CD14-positive monocyte (primary cell): Measurements from ENCODE around the gene OAS2. TPM values are rescaled to one million over a fixed set of nuclear protein-coding genes. Genes with fewer than 3 reads are reported as not detected.

Source experiments
- DNase-seq, 3 donors: peaks; one replicate each; pipeline ENCODE4 v3.0.0-alpha.2; 2011 to 2022
- H2AFZ ChIP-seq: 2 replicates; pipeline ENCODE4 v1.6.0; 2012; ENCODE audit warnings: mild to moderate bottlenecking, low read depth, low read length, inconsistent platforms; ENCODE audit not compliant: insufficient read depth, poor library complexity, severe bottlenecking
- H3K27ac ChIP-seq, 2 donors: 1 replicate in 1 of 2; 2 replicates in 1 of 2; pipeline ENCODE4 v1.5.1; 2012 to 2013; ENCODE audit warnings: low read length in 2 of 2, control low read depth in 1 of 2, inconsistent platforms in 1 of 2, low read depth in 1 of 2, mild to moderate bottlenecking in 1 of 2
- H3K27me3 ChIP-seq, 2 donors: one replicate each; pipeline versions ENCODE4 v1.6.0 to v1.6.1; 2011 to 2013; ENCODE audit warnings: low read length in 2 of 2; ENCODE audit not compliant: control insufficient read depth in 2 of 2, insufficient read depth in 2 of 2
- H3K36me3 ChIP-seq, 2 donors: replicated peaks in 1 of 2; 1 replicate in 1 of 2; 2 replicates in 1 of 2; pipeline versions ENCODE4 v1.5.1 to v1.6.1; 2012 to 2013; ENCODE audit warnings: low read length in 2 of 2, control low read depth in 1 of 2, inconsistent platforms in 1 of 2, mild to moderate bottlenecking in 1 of 2; ENCODE audit not compliant: insufficient read depth in 2 of 2, control insufficient read depth in 1 of 2
- H3K4me1 ChIP-seq, 2 donors: 1 replicate in 1 of 2; 2 replicates in 1 of 2; pipeline versions ENCODE4 v1.5.1 to v1.6.1; 2012 to 2013; ENCODE audit warnings: low read length in 2 of 2, control low read depth in 1 of 2, inconsistent platforms in 1 of 2, mild to moderate bottlenecking in 1 of 2, moderate library complexity in 1 of 2; ENCODE audit not compliant: insufficient read depth in 2 of 2, control insufficient read depth in 1 of 2
- H3K4me2 ChIP-seq: replicated peaks from 2 replicates; pipeline ENCODE3; 2012; ENCODE audit warnings: low read length, moderate library complexity, mild to moderate bottlenecking; ENCODE audit not compliant: poor library complexity, severe bottlenecking; ENCODE audit errors: extremely low read depth
- H3K4me3 ChIP-seq, 3 experiments: fragments of 200-600 bp in 1 of 3; sonication (generic) in 1 of 3; replicated peaks in 1 of 3; 1 replicate in 2 of 3; 2 replicates in 1 of 3; pipeline ENCODE4 v1.5.1; 2011 to 2013; ENCODE audit warnings: low read length in 3 of 3, mild to moderate bottlenecking in 3 of 3, control low read depth in 2 of 3, low read depth in 2 of 3, inconsistent platforms in 1 of 3, moderate library complexity in 1 of 3
- H3K79me2 ChIP-seq: 2 replicates; pipeline ENCODE4 v1.6.0; 2012; ENCODE audit warnings: mild to moderate bottlenecking, control low read depth, inconsistent platforms, low read length, moderate library complexity; ENCODE audit not compliant: insufficient read depth
- H3K9ac ChIP-seq: 2 replicates; pipeline ENCODE4 v1.6.0; 2017; ENCODE audit warnings: low read length, mild to moderate bottlenecking; ENCODE audit not compliant: insufficient read depth, poor library complexity, severe bottlenecking
- H3K9me3 ChIP-seq, 2 donors: replicated peaks in 1 of 2; 1 replicate in 1 of 2; 2 replicates in 1 of 2; pipeline versions ENCODE4 v1.5.1 to v1.6.1; 2012 to 2013; ENCODE audit warnings: low read length in 2 of 2, control low read depth in 1 of 2; ENCODE audit not compliant: control insufficient read depth in 1 of 2, insufficient read depth in 1 of 2
- H4K20me1 ChIP-seq: 2 replicates; pipeline ENCODE4 v1.6.0; 2012; ENCODE audit warnings: mild to moderate bottlenecking, low read length, control low read depth, moderate library complexity; ENCODE audit not compliant: insufficient read depth
- H3K27ac Mint-ChIP-seq, 7 donors: one replicate each; pipeline ENCODE4 v1.8.0; 2020; ENCODE audit warnings: mild to moderate bottlenecking in 7 of 7, mixed read lengths in 7 of 7, moderate library complexity in 6 of 7, inconsistent platforms in 2 of 7
- H3K27me3 Mint-ChIP-seq, 3 donors: one replicate each; pipeline ENCODE4 v1.8.0; 2021 to 2022; ENCODE audit warnings: low read depth in 3 of 3, mild to moderate bottlenecking in 3 of 3, mixed read lengths in 3 of 3, moderate library complexity in 3 of 3, inconsistent platforms in 1 of 3
- H3K36me3 Mint-ChIP-seq, 2 donors: one replicate each; pipeline ENCODE4 v1.8.0; 2020; ENCODE audit warnings: mixed read lengths in 2 of 2, inconsistent platforms in 1 of 2, mild to moderate bottlenecking in 1 of 2
- H3K4me1 Mint-ChIP-seq: one replicate; pipeline ENCODE4 v1.8.0; 2020; ENCODE audit warnings: mild to moderate bottlenecking, mixed read lengths
- H3K4me3 Mint-ChIP-seq, 2 donors: one replicate each; pipeline ENCODE4 v1.8.0; 2020; ENCODE audit warnings: mild to moderate bottlenecking in 2 of 2, mixed read lengths in 2 of 2, moderate library complexity in 1 of 2
- H3K9me3 Mint-ChIP-seq, 7 donors: one replicate each; pipeline ENCODE4 v1.8.0; 2020 to 2022; ENCODE audit warnings: mixed read lengths in 7 of 7, mild to moderate bottlenecking in 6 of 7, moderate library complexity in 6 of 7, inconsistent platforms in 2 of 7
- CTCF ChIP-seq: fragments of 200-600 bp; IDR thresholded peaks from one replicate; pipeline ENCODE4 v1.8.0; 2022; ENCODE audit warnings: antibody characterized with exemption, mild to moderate bottlenecking
- WGBS: methylation state at CpG from one replicate; pipeline ENCODE4 v1.1.5; 2013; ENCODE audit warnings: missing lambda C conversion rate; ENCODE audit not compliant: insufficient coverage; 5-methylcytosine and 5-hydroxymethylcytosine counted together
- intact Hi-C, 2 donors: fragments of 100-400 bp; cut with micrococcal nuclease; formaldehyde crosslinking; loops; one replicate each; pipeline versions ENCODE4 v1.15.0 to v1.15.1; 2023
- polyA plus RNA-seq, 3 donors: library from polyadenylated mRNA; depleted of rRNA in 1 of 3; unstranded in 2 of 3; stranded (reverse) in 1 of 3; fragments of 300-500 nt in 2 of 3; fragments of >200 nt in 1 of 3; fragmentation: Illumina TruSeq in 2 of 3; gene quantifications; 1 replicate in 2 of 3; 2 replicates in 1 of 3; pipeline ENCODE4 v1.2.3, GENCODE V29; 2012 to 2021

The OAS2 gene
- polyA plus RNA-seq, 3 donors, result 27.7 to 55.9 (median 40.1) TPM

GRCh38 chr12:113057565-113058485 lies 79.5 kb downstream of the OAS2 start:
- H3K27ac ChIP-seq, result no peak overlapping the region
- peaks cover 34 to 40% of the 10 kb centered on the region in 2 donors for H3K27me3 ChIP-seq
- peaks cover 27 to 52% (median 39%) of the 10 kb centered on the region in 3 donors for H3K27me3 Mint-ChIP-seq

GRCh38 chr12:113058553-113058952 lies 80.2 kb downstream of the OAS2 start:
- no peak overlapping the region for H3K4me3 ChIP-seq
- H3K4me2 ChIP-seq, result no peak overlapping the region
- peaks cover 0 to 4% (median 0%) of the 10 kb centered on the region in 7 donors for H3K9me3 Mint-ChIP-seq
- WGBS, result 90% methylated on average over 1 of the region's 1 CpG
- no peak overlapping the region for H3K27ac ChIP-seq
- H3K27me3 ChIP-seq, result peaks cover 34 to 40% of the 10 kb centered on the region in 2 donors
- TF ChIP-seq CTCF, result no peak
- H3K36me3 Mint-ChIP-seq, result no peaks in the 10 kb centered on the region
- H2AFZ ChIP-seq, result no peak overlapping the region
- H3K27ac Mint-ChIP-seq, result no peak overlapping the region
- intact Hi-C loops, result no loop called here
- H3K27me3 Mint-ChIP-seq, result peaks cover 27 to 46% (median 32%) of the 10 kb centered on the region in 3 donors
- no peaks in the 10 kb centered on the region for H3K79me2 ChIP-seq
- peak overlapping the region in 1 of 2 donors; percentile 42 for H3K4me3 Mint-ChIP-seq
- H3K36me3 ChIP-seq, result no peaks in the 10 kb centered on the region
- H3K4me1 ChIP-seq, result no peaks in the 10 kb centered on the region
- no peaks in the 10 kb centered on the region for H3K4me1 Mint-ChIP-seq
- H3K9ac ChIP-seq, result no peak overlapping the region
- no peak for DNase-seq
- no peaks in the 10 kb centered on the region for H4K20me1 ChIP-seq
- H3K9me3 ChIP-seq, result no peaks in the 10 kb centered on the region

More at GRCh38 chr12:113057565-113058485, 79.5 kb downstream of the OAS2 start:
- no peak for TF ChIP-seq CTCF
- Mint-ChIP-seq H3K36me3 (no peaks in the 10 kb centered on the region), H3K4me3 (peak overlapping the region in 1 of 2 donors; percentile 61), H3K9me3 (peaks cover 0 to 4% (median 0%) of the 10 kb centered on the region in 7 donors), H3K4me1 (peaks cover 4% of the 10 kb centered on the region), H3K27ac (no peak overlapping the region)
- no peak overlapping the region for H2AFZ ChIP-seq
- H3K36me3 ChIP-seq, result no peaks in the 10 kb centered on the region
- no peaks in the 10 kb centered on the region for H3K4me1 ChIP-seq
- no peaks in the 10 kb centered on the region for H3K9me3 ChIP-seq
- 87% methylated on average over 37 of the region's 44 CpGs for WGBS
- H3K79me2 ChIP-seq, result no peaks in the 10 kb centered on the region
- no peaks in the 10 kb centered on the region for H4K20me1 ChIP-seq
- no peak for DNase-seq
- H3K4me2 ChIP-seq, result no peak overlapping the region
- H3K9ac ChIP-seq, result no peak overlapping the region
- no peak overlapping the region for H3K4me3 ChIP-seq
- intact Hi-C loops, result no loop called here
